GM18858 (cell line): ENCODE measurements around the gene ZNF526.
A peak's percentile ranks its signal among the peaks of the same experiment; 100 is the strongest.

ENCODE experiments used
- ATAC-seq: cut with Tn5 transposase; IDR thresholded peaks from one replicate; pipeline ENCODE4 v1.9.1; 2021; ENCODE audit not compliant: unreplicated experiment

Gene ZNF526

GRCh38 chr19:42220751-42221097 lies 612 bp downstream of the ZNF526 start:
- no peak for ATAC-seq

GRCh38 chr19:42224940-42225717 lies 5.0 kb downstream of the ZNF526 start:
- ATAC-seq = no peak

GRCh38 chr19:42225718-42226292 lies 5.7 kb downstream of the ZNF526 start:
- no peak for ATAC-seq

- ATAC-seq = no peak
Measured at GRCh38 chr19:42226886-42227285, 6.8 kb downstream of the ZNF526 start.

- no peak for ATAC-seq
Measured at GRCh38 chr19:42228641-42229040, 8.5 kb downstream of the ZNF526 start.

- ATAC-seq = no peak
Measured at GRCh38 chr19:42229301-42229854, 9.3 kb downstream of the ZNF526 start.

- no peak for ATAC-seq
Measured at GRCh38 chr19:42229855-42230351, 9.8 kb downstream of the ZNF526 start.

GRCh38 chr19:42230571-42230970 lies 10.5 kb downstream of the ZNF526 start:
- ATAC-seq = no peak

- ATAC-seq = no peak
Measured at GRCh38 chr19:42232435-42232834, 12.3 kb downstream of the ZNF526 start.

- ATAC-seq = no peak
Measured at GRCh38 chr19:42233106-42233505, 13.0 kb downstream of the ZNF526 start.

GRCh38 chr19:42233678-42234292 lies 13.7 kb downstream of the ZNF526 start:
- ATAC-seq = no peak

GRCh38 chr19:42234364-42234763 lies 14.3 kb downstream of the ZNF526 start:
- ATAC-seq = no peak

GRCh38 chr19:42235181-42235580 lies 15.1 kb downstream of the ZNF526 start:
- ATAC-seq = no peak

- no peak for ATAC-seq
Measured at GRCh38 chr19:42239544-42240220, 19.6 kb downstream of the ZNF526 start.

GRCh38 chr19:42241279-42241678 lies 21.2 kb downstream of the ZNF526 start:
- ATAC-seq = no peak

GRCh38 chr19:42242069-42242511 lies 22.0 kb downstream of the ZNF526 start:
- ATAC-seq = peak; percentile 2

- peak; percentile 51 for ATAC-seq
Measured at GRCh38 chr19:42242512-42243409, 22.6 kb downstream of the ZNF526 start, which contains the start of gene GSK3A. TSS of gene GSK3A (minus strand) at chr19:42242602. CDS start at chr19:42242465, 137 bp downstream.

GRCh38 chr19:42244347-42245220 lies 24.5 kb downstream of the ZNF526 start:
- ATAC-seq = peak; percentile 29

- ATAC-seq = no peak
Measured at GRCh38 chr19:42245231-42245630, 25.1 kb downstream of the ZNF526 start.
